ENCODE measurements around the gene GALNT14.

Gene GALNT14

GRCh38 chr2:30869988-30870387, 268.3 kb downstream of the GALNT14 start:
- no peaks in the 10 kb centered on the region for H3K9me3 Mint-ChIP-seq

GRCh38 chr2:30867385-30867784, 270.9 kb downstream of the GALNT14 start:
- Mint-ChIP-seq H3K4me3 (no peak overlapping the region), H3K27me3 (peaks cover 14% of the 10 kb centered on the region), H3K27ac (no peak overlapping the region), H3K36me3 (ENCODE audit: low read depth) (no peaks in the 10 kb centered on the region), H3K4me1 (peaks cover 9% of the 10 kb centered on the region), H3K9me3 (no peaks in the 10 kb centered on the region)
- no peak for ATAC-seq
- no peak for DNase-seq

More at GRCh38 chr2:30869988-30870387, 268.3 kb downstream of the GALNT14 start:
- peaks cover 9% of the 10 kb centered on the region for H3K4me1 Mint-ChIP-seq
- H3K36me3 Mint-ChIP-seq (ENCODE audit: low read depth): no peaks in the 10 kb centered on the region
- peaks cover 16% of the 10 kb centered on the region for H3K27me3 Mint-ChIP-seq
- no peak overlapping the region for H3K27ac Mint-ChIP-seq
- no peak overlapping the region for H3K4me3 Mint-ChIP-seq
- DNase-seq: no peak
- no peak for ATAC-seq

- DNase-seq: no peak
- Mint-ChIP-seq H3K27ac (no peak overlapping the region), H3K27me3 (peaks cover 12% of the 10 kb centered on the region), H3K9me3 (no peaks in the 10 kb centered on the region), H3K36me3 (ENCODE audit: low read depth) (no peaks in the 10 kb centered on the region), H3K4me1 (peaks cover 9% of the 10 kb centered on the region), H3K4me3 (no peak overlapping the region)
- ATAC-seq: no peak
These were observed 271.3 kb downstream of the GALNT14 start for GRCh38 chr2:30866974-30867373.

GRCh38 chr2:30865892-30866681, 272.2 kb downstream of the GALNT14 start:
- Mint-ChIP-seq H3K4me3 (no peak overlapping the region), H3K36me3 (ENCODE audit: low read depth) (no peaks in the 10 kb centered on the region), H3K27ac (no peak overlapping the region), H3K9me3 (no peaks in the 10 kb centered on the region), H3K27me3 (peaks cover 11% of the 10 kb centered on the region), H3K4me1 (peaks cover 9% of the 10 kb centered on the region)
- DNase-seq: no peak
- no peak for ATAC-seq

- Mint-ChIP-seq H3K4me1 (peaks cover 10% of the 10 kb centered on the region), H3K4me3 (no peak overlapping the region), H3K36me3 (ENCODE audit: low read depth) (no peaks in the 10 kb centered on the region), H3K27me3 (peaks cover 11% of the 10 kb centered on the region), H3K9me3 (no peaks in the 10 kb centered on the region), H3K27ac (no peak overlapping the region)
- no peak for ATAC-seq
- no peak for DNase-seq
These were observed 273.0 kb downstream of the GALNT14 start for GRCh38 chr2:30865243-30865642.

- Mint-ChIP-seq H3K27ac (no peak overlapping the region), H3K9me3 (no peaks in the 10 kb centered on the region), H3K36me3 (ENCODE audit: low read depth) (no peaks in the 10 kb centered on the region), H3K4me3 (no peak overlapping the region), H3K4me1 (peaks cover 11% of the 10 kb centered on the region), H3K27me3 (peaks cover 8% of the 10 kb centered on the region)
- ATAC-seq (no peak), DNase-seq (peak; percentile 44)
These were observed 276.1 kb downstream of the GALNT14 start for GRCh38 chr2:30862054-30862651.

- DNase-seq (no peak), ATAC-seq (peak; percentile 62)
- no peak overlapping the region for H3K4me3 Mint-ChIP-seq
- H3K36me3 Mint-ChIP-seq (ENCODE audit: low read depth): no peaks in the 10 kb centered on the region
- H3K4me1 Mint-ChIP-seq: peaks cover 4% of the 10 kb centered on the region
- no peaks in the 10 kb centered on the region for H3K9me3 Mint-ChIP-seq
- no peak overlapping the region for H3K27ac Mint-ChIP-seq
- peaks cover 2% of the 10 kb centered on the region for H3K27me3 Mint-ChIP-seq
These were observed 277.5 kb downstream of the GALNT14 start for GRCh38 chr2:30860726-30861125.
